Activated CD4-positive, alpha-beta T cell treated with anti-CD3 and anti-CD28 coated beads, Interleukin-2, Interleukin-6, amounts not matched to agents 100 ng/mL and 50 ng/mL, durations not matched to agents 16 hours and 8 hours (primary cell): Measurements from ENCODE around the gene ATG2A.

Source experiments
- DNase-seq: peaks from one replicate; pipeline ENCODE4 v3.0.0-alpha.2; 2020

Gene ATG2A

DNA sequence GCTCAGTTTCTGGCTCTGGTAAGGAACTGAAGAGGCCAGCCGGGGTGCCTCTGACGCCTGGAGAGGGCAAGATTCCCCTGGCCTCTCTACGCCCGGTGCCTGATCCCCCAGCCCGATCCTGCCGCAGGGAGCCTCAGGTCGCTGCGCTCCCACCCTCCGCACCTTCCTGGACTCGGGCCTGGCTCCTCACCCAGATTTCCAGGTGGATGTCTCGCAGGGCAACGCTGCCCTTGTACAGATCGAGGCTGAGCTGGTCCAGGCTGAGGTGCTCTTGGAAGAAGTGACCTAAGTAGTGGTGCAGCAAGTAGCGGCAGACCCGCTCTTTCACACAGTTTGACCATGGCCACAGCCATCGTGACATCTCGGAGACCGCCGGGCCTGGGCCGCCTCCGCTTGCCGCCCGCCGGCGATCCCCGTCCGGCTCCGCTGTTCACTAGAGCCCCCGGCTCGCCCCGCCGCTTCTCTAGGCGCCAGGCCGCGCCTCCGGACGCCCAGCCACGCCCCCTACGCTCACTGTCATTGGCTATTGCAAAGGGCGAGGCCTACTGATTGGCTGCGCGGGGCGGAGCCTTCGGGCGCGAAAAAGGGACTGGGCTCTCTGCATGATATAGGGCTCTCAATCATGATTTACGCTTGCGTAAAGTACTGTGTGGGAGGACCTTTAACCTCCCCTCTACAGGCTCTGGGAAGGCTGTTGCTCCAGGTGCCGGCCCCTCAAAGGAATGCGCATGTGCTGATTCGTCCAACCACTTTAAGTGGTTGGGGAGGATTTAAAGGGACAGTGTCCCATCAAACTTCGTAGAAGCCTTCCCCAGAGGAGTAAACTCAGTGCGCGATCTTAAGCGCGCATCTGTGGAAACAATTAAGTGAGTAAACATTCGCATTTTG, at the start of gene ATG2A:
Gene ATG2A (minus strand): TSS at position 435 of the 888 bp plus-strand sequence. CDS start 74 bp downstream, at position 361.
- peak; percentile 99 for DNase-seq

DNA sequence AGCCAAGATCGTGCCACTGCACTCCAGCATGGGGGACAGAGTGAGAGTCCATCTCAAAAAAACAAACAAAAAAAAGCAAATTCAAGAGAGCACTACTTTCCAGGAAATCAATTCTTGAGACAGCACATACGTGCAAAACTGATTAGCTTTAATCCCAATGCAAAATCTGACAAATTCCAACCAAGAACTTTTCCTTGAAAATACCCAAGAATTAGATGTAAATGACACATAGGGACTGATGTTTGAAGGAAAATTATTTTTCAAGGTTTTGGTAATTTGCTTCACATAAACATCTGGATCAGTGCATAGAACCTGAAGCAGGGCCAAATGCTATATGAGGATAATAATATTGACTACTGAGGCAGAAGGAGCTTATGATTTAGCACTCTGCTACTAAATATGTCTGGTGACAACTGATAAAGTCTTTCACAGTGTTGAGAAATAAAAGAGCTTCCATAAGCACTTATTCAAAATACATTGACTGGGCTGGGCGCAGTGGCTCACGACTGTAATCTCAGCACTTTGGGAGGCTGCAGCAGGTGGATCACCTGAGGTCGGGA, 46.1 kb upstream of the ATG2A start:
- DNase-seq = no peak

DNA sequence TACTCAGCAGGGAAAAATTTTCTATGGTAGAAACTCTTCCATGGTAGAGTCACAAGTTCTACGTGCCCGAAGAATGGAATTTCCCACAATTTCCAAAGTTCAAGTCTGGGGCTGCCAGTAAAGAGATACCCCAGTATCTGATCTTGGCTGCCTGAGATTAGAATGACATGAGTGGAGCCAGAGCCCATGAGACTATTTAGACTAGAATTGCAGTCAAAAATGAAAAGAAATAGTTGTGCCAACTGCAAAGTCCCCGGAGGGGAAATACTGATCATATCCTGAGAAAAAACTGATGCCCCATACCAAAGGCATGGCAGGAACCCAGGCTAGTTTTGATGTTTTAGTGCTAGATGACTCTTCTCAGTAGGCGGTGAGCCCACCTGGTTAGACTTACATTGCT, 43.7 kb upstream of the ATG2A start:
- DNase-seq = no peak

DNA sequence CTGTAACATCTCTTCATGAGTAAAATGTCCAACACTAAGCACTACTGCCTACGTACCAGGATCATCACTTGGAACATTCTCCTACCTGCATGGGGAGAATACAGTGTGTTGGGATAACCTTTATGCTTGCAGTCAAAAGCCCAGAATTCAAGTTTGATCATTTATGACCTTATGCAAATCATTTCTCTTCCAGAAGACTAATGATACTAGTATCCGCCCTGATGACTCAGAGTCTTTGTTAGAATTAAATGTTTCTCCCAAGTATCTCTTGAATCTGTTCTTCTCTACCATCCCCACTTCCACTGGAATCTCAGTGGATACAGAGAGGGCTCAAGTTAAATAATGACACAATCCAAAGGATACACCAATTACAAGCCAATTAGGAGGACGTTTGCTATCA, 42.5 kb upstream of the ATG2A start:
- DNase-seq = no peak

DNA sequence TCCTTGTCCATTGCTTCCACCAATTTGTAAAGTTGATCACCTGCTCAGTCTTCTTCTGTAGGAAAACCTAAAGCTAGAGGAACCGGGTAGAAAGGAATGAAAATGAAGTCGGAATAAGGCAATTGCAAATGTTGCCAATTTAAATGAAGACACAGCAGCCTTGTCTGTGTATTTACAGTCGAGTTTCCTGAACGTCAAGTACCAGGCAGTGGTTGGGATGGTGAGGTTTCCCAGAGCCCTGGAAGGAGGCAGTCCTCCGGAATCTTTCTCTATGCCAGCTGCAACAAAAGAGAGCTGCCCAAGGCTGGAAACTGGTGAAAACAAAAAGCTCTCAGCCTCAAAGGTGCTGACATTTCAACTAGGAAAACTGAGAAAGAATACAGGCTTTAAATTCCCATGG, 37.2 kb upstream of the ATG2A start:
- no peak for DNase-seq

DNA sequence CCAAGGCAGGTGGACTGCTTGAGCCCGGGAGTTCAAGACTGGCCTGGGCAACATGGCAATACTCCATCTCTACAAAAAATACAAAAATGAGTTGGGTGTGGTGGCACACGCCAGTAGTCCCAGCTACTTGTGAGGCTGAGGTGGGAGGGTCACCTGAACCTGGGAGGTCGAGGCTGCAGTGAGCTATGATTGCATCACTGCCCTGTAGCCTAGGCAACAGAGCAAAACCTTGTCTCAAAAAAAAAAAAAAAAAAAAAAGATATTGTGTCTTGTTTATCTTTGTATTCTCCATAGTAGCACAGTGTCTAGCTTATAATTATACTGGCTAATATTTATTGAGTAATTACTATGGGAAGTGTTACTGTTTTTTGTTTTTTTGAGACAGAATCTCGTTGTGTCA, 34.5 kb upstream of the ATG2A start:
- no peak for DNase-seq

DNA sequence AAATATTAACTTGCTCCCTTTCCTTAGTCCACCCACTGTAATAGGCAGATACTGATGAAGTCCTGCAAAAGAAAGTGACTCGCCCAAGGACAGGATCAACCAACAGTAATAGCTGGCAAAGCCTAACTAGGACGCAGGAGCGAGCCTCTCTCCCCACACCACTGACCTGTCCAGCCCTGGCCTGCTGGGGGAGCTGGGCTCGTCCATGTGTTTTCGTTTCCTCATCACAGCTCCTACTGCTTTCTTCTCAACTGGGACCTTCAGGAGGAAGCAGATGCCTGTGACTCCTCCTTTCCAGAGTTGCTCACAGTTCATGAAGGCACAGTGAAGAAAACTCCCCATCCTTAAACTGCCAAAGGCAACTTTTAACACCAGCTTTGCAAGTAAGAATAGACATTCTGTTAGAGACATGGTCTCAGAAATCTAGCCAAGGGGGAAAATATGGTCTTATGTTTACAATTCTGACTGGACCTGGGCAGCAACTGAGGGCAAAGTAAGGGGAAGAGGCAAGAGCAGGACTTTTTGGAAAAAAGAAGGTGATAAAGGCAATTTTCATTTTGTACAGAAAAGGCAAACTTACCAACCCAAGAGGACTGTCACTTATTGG, 30.3 kb upstream of the ATG2A start:
- no peak for DNase-seq

DNA sequence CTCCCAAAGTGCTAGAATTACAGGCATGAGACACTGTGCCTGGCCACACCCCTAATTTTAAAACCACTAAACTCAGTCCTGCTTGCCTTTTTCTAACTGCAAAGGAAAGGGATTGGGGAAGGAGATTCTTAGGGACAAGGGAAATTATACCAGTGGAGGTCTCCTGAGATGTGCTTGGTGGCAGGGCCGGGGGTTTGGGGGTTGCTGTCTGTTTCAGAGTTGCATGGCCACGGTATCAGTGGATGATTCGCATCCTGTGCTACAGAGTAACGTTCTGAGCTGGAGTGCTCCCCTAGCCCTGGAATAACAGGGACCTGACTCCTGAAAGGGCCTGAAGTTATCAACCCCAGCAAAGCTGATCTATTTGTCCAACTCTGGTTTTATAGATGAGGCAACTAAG, 19.5 kb upstream of the ATG2A start:
- no peak for DNase-seq

DNA sequence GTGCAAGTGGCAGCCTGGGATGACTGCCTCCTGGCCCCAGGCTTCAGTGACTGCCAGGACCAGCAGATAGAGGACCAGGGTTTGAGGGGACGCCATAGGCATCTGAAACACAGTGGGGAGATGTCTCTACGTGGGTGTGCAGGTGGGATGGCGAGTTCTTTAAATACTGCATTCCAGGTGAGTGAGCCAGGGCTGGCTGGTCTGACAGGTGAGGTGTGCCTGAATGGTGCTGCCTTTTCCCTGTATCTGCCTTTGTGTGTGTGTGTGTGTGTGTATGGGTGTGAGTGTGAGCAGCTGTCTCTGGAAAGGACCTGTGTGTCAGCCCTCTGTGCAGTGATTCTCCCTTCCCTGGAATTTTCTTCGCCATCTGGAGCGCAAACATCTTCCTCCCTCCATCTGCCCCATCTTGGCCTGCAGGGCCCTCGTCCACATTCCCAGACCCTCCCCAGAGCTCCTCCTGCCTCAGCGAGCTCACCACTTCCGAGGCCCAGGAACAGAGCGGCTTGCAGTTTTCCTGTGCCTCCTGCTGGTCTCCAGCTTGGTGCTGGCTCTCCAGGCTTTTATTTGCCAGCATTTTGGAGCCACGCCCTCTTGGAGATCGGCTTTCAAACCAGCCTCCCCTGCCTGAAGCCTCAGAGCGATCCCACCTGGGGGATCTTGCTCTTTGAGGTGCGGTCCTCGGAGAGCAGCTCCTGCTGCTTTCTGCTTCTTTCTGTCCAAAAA, 18.5 kb upstream of the ATG2A start, which contains the start of gene GPHA2:
Gene GPHA2 (minus strand): TSS at position 535 of the 723 bp plus-strand sequence. CDS start 433 bp downstream, at position 102.
- no peak for DNase-seq

DNA sequence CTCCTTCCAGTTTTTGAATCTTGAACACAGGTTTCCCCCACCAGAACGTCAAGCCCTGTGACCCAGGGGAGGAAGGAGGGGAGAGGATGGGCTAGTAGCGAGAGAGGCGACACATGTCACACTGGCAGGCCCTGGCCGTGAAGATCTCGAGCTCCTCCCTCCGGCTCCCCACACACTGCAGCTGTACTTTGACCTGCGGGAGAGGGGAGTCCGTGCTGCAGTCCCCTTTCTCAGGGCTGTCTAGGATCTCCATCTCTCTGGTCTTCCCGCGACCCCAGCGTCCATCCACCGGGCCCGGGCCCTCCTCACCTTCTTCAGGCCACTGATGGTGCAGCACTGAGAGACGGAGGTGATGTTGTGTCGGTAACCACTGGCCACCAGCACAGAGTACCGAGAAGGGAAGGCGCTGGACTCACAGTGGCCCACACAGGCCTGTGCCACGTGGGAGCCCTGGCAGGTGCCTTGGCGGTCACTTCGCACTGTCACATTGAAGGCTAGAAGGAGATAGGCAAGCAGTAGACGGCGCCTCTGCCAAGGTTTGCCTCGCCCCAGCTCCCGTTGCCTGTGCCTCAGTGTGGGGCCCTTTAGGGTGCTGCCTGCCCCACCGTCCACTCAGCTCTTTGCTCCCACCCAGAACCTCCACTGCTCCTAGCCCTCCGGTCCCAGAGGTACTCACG, 17.8 kb upstream of the ATG2A start:
- no peak for DNase-seq

DNA sequence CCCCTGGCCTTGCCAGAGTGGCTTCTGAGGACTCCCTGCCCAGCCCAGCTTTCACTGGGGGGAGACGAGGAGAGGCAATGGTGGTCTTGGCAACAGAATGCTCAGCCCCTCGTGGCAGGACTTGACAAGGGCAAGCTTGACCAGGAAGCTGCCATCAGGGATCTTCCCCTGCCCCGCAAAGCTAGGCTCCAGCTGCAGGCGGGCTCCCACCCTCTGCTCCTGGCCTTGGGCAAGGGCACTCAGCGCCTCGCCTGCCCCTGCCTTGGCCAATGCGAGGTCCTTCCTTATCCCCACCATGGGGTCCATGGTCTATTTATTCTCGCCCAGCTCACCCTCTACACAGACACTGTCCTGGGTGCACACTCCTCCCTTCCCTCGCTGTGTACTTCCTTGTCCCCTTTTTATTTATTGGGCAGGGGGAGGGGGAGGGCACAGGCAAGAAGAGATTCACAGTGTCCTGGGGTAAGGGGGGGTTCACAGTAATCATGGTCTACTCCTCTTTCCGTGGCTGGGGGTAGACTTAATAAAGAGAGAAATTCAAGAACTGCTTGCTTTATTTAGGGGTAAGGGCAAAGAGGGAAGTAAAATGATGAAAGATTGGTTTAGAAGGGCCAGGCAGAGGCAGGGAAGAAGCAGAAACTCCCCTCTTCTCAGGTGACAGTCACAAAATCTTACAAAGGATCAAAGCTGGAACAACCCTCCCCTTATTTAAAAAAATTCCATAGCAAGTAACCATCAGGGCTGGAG, 17.1 kb upstream of the ATG2A start:
- no peak for DNase-seq

DNA sequence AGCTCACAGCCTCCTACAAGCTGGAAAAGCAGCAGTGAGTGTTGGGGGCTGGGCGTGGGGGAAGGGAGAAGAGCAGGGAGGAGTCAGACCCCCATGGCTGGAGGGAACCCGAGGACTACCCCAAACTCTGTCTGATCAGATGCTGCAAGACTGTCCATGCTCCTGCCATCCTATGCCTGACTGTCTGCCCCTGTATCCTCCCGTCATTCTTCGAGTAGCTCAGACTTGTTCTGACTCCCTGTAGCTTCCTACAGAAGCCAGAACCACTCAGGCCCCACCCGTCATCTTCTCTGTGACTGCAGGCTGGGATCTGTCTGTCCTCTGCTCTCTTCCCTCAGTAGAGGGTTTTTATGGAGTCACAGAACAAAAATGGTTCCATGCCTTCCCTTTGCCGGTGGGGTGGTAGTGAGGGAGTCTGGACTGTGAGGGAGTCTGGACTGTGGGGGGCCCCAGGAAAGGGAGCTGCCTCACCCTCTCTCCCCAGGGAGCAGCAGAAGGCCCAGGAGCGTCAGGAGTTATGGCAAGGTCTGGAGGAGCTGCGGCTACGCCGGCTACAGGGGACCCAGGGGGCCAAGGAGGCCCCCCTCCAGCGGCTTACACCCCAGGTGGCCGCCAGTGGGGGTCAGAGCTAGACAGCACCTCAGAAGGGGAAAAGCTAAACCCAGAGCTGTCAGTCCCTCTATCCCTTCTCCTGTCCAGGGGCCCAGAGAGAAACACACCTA, 16.4 kb upstream of the ATG2A start:
- DNase-seq = no peak

DNA sequence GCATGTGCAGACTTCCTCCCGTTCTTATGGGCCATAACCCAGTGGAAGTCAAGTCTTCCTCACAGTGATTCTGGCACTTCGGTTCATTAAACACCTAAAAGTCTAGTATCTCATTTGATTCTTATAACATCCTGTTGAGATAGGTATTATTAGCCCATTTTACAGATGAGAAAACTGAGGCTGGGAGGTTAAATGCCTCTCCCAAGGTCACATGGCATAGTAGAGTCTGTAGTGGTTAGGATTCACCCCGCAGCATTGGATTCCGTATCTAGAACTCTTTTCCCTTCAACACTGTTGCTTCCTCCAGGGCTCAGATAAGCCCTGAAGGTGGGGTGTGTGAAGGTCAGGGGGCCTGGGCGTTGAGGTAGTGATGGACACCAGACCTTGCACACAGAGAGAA, 15.3 kb upstream of the ATG2A start:
- no peak for DNase-seq

DNA sequence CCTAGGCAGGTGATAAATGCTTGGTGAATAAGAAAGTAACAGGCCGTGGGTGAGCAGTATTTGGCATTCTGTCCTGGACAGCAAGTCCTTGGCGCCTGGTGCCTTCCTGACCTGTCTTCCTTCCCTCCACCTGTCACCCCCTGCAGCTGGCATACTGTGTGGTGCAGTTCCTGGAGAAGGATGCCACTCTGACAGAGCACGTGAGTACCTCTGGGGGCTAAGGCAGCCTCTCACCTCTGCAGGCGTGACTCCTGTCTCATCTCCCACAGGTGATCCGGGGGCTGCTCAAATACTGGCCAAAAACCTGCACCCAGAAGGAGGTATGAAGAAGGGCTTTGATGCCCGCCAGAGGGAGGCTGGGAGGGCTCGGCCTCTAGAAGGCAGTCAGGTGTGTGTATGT, 14.3 kb upstream of the ATG2A start:
- no peak for DNase-seq

DNA sequence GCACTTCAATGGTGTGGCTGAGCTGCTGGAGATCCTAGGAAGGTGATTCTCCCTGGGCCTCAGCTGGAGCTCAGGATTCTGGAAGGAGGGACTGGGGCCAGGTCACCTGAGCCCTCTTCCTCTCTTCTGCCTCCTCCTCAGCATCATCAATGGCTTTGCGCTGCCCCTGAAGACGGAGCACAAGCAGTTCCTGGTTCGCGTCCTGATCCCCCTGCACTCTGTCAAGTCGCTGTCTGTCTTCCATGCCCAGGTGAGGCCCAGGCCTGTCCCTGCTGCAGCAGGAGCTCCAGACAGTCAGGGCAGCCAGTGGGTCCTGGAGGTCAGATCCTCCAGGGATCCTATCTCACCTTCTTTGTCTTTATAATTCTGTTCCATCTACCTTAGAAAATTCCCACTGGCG, 13.3 kb upstream of the ATG2A start:
- DNase-seq = no peak

DNA sequence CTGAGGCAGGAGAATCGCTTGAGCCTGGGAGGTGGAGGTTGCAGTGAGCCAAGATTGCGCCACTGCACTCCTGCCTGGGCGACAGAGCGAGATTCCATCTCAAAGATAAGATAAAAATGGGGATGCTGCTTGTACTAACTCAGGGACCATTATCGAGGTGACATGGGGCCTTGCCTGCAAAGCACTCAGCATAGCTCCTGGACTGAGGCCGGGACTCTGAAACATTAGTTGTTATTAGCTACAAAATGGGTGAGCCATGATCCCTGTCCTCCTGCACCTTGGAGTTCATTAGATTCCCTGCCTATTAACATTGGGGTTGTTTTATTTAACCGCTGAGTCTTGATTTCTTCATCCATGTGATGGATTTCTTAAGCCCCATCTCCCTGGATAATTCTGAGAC, 12.6 kb upstream of the ATG2A start:
- no peak for DNase-seq

DNA sequence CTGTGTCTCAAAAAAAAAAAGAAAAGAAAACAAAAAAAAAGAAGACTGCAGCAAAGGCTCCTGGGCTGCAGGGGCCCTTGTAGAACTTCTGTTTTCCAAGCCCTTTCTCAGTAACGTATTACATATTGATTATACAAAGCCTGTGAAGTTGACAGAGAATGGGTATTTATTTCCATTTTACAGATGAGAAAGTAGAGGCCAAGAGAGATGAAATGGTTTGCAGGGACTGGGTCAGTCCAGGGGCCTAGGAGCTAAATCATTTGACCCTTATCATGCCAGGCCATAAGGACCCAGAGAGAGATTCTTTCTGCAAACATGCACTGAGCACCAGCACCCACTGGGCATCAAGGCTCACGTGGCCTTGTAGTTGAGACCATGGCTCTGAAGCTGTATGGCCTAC, 11.9 kb upstream of the ATG2A start:
- no peak for DNase-seq

DNA sequence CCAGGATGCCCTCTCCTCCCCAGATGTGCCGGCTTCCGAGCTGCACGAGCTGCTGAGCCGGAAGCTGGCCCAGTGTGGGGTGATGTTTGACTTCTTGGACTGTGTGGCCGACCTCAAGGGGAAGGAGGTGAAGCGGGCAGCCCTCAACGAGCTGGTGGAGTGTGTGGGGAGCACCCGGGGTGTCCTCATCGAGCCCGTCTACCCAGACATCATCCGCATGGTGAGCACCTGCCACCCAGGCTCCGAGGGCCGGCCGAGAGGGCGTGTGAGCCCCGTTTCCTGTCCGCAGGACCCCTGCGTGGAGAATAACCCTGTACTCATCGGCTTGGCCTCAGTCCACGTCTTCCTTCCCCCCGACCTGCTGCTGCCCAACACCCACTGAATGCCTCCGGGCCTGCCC, 9.7 kb upstream of the ATG2A start:
- DNase-seq = no peak

DNA sequence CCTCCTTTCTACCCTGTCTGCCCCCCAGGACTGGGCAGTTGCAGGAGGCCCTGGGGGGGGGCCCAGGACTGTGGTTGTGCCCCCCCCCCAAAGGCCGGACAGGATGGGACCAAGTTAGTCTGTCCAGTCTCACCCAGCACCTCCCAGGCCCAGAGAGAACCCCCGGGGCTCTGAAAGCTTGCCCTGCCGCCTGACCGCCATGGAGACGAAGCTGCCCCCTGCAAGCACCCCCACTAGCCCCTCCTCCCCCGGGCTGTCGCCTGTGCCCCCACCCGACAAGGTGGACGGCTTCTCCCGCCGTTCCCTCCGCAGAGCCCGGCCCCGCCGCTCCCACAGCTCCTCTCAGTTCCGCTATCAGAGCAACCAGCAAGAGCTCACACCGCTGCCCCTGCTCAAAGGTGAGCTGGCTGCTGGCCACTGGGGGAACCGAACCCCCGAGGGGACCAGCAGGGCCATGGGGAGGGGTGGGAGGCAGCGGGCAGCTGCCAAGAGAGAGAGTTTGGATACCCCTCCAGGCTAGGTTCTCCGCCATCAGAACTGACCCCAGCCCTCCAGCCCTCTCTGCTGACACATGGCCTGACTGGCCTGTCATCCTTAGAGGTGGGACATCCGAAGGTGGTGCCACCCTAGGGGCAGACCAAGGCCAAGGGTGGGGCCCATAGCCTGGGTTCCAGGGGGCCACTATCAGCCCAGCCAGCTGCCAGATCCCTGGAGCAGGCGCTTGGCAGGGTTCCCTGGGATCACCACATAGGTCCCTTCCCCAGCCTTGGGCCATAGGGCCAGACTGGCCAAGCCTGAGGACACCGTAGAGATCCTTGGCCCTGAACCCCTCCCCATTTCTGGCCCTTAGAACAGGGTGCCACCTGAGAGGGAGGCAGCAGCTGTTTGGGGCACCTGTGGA, 8.8 kb upstream of the ATG2A start:
- DNase-seq = no peak

DNA sequence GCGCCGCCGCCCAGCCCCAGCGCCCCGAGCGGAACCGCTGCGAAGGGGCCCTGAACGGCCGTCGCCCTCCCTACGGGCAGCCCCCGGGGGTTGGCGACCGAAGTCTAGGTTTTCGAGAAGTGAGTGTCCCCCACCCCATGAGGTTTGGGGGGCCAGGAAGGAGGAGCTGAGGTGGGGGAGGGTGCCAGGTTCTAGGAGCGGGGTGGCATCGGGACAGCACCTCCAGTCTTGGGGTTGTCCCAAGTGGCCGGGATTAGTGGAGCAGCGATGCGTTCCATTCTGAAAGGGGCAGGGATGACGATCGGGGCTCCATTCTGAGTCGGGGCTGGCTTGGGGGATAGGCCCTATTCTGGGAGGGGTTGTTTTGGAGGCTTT, 7.9 kb upstream of the ATG2A start:
- DNase-seq = peak; percentile 11
